ENCODE results near the gene ATRNL1.
"Not testable (repeated sequence)": the region's sequence is repeated elsewhere in the genome, so short reads cannot be mapped to it uniquely, and the experiment has no call there.

Gene ATRNL1

GRCh38 chr10:115222039-115222438, 128.9 kb downstream of the ATRNL1 start:
- no peak for DNase-seq

GRCh38 chr10:115239761-115240160, 146.6 kb downstream of the ATRNL1 start:
- no peak for DNase-seq

GRCh38 chr10:115250784-115251183, 157.6 kb downstream of the ATRNL1 start:
- no peak for DNase-seq

GRCh38 chr10:115253765-115254164, 160.6 kb downstream of the ATRNL1 start:
- DNase-seq: not testable (repeated sequence)

GRCh38 chr10:115272482-115272881, 179.3 kb downstream of the ATRNL1 start:
- no peak for DNase-seq

- no peak for DNase-seq
Measured at GRCh38 chr10:115278294-115278693, 185.1 kb downstream of the ATRNL1 start.

- DNase-seq: no peak
Measured at GRCh38 chr10:115295213-115295805, 202.1 kb downstream of the ATRNL1 start.

GRCh38 chr10:115300080-115300479, 206.9 kb downstream of the ATRNL1 start:
- DNase-seq: no peak

GRCh38 chr10:115319669-115320068, 226.5 kb downstream of the ATRNL1 start:
- not testable (repeated sequence) for DNase-seq

GRCh38 chr10:115321360-115321759, 228.2 kb downstream of the ATRNL1 start:
- no peak for DNase-seq

GRCh38 chr10:115328331-115328730, 235.2 kb downstream of the ATRNL1 start:
- DNase-seq: no peak

- no peak for DNase-seq
Measured at GRCh38 chr10:115335366-115335765, 242.2 kb downstream of the ATRNL1 start.

GRCh38 chr10:115355162-115355760, 262.1 kb downstream of the ATRNL1 start:
- no peak for DNase-seq

- DNase-seq: not testable (repeated sequence)
Measured at GRCh38 chr10:115367920-115368319, 274.8 kb downstream of the ATRNL1 start.

- no peak for DNase-seq
Measured at GRCh38 chr10:115379064-115379463, 285.9 kb downstream of the ATRNL1 start.

GRCh38 chr10:115384665-115385064, 291.5 kb downstream of the ATRNL1 start:
- no peak for DNase-seq

GRCh38 chr10:115390607-115391006, 297.4 kb downstream of the ATRNL1 start:
- no peak for DNase-seq

- no peak for DNase-seq
Measured at GRCh38 chr10:115398026-115398425, 304.9 kb downstream of the ATRNL1 start.

- no peak for DNase-seq
Measured at GRCh38 chr10:115402699-115403098, 309.5 kb downstream of the ATRNL1 start.

- not testable (repeated sequence) for DNase-seq
Measured at GRCh38 chr10:115405838-115406237, 312.7 kb downstream of the ATRNL1 start.

GRCh38 chr10:115409347-115409746, 316.2 kb downstream of the ATRNL1 start:
- DNase-seq: no peak

GRCh38 chr10:115417585-115418265, 324.6 kb downstream of the ATRNL1 start:
- no peak for DNase-seq

- DNase-seq: no peak
Measured at GRCh38 chr10:115422624-115423023, 329.5 kb downstream of the ATRNL1 start.

GRCh38 chr10:115427611-115428010, 334.4 kb downstream of the ATRNL1 start:
- no peak for DNase-seq
